Endothelial cell of umbilical vein (primary cell): ENCODE measurements around the gene IRX5. TPM values are rescaled to one million over a fixed set of nuclear protein-coding genes. Genes with fewer than 3 reads are reported as not detected.

ENCODE experiments used
- BruUV-seq: library from RNA; stranded (reverse); fragments of 400-500 nt; replicated peaks from 2 replicates; lab custom pipeline; 2021; lab: Mats Ljungman, UMichigan
- CTCF ChIA-PET: fragments of 300-600, 350-600 bp; sonication (Branson Sonifier 250); formaldehyde crosslinking; loops from one replicate; lab custom pipeline; 2021; ENCODE audit warnings: antibody characterized with exemption, inconsistent platforms; lab: Charles Lee
- POLR2A ChIA-PET: fragments of 300-600, 350-600 bp; sonication (Branson Sonifier 250); formaldehyde crosslinking; loops from one replicate; lab custom pipeline; 2021; ENCODE audit warnings: antibody characterized with exemption, inconsistent platforms; lab: Charles Lee
- DNase-seq: peaks from one replicate; pipeline ENCODE4 v3.0.0-alpha.2; 2011; ENCODE audit warnings: low read depth, low spot score
- FAIRE-seq: peaks from 2 replicates; lab custom pipeline; 2011; peaks lifted over from hg19 to GRCh38; lab: Jason Lieb, UNC
- H2AFZ ChIP-seq: 2 replicates; pipeline ENCODE4 v1.6.0; 2012; ENCODE audit warnings: low read depth, low read length, control low read depth, inconsistent platforms
- H3K27ac ChIP-seq: 2 replicates; pipeline ENCODE4 v1.5.1; 2011; ENCODE audit warnings: low read depth, mild to moderate bottlenecking, control low read depth, low read length, moderate library complexity; ENCODE audit not compliant: insufficient read depth
- H3K27me3 ChIP-seq, 2 experiments: 2 replicates each; pipeline versions ENCODE4 v1.6.0 to v1.6.1; 2011; ENCODE audit warnings: low read length in 2 of 2, mixed read lengths in 1 of 2; ENCODE audit not compliant: control insufficient read depth in 2 of 2, insufficient read depth in 2 of 2
- H3K36me3 ChIP-seq, 2 experiments: 2 replicates in 1 of 2; 3 replicates in 1 of 2; pipeline ENCODE4 v1.5.1; 2011; ENCODE audit warnings: low read length in 2 of 2, mild to moderate bottlenecking in 1 of 2, moderate library complexity in 1 of 2; ENCODE audit not compliant: control insufficient read depth in 2 of 2, insufficient read depth in 2 of 2; ENCODE audit errors: extremely low read depth in 1 of 2
- H3K4me1 ChIP-seq: 3 replicates; pipeline ENCODE4 v1.5.1; 2011; ENCODE audit warnings: mild to moderate bottlenecking, low read length; ENCODE audit not compliant: control insufficient read depth, insufficient read depth; ENCODE audit errors: extremely low read depth
- H3K4me2 ChIP-seq: 2 replicates; pipeline ENCODE4 v1.6.1; 2011; ENCODE audit warnings: low read length, control low read depth, mixed read lengths; ENCODE audit not compliant: insufficient read depth
- H3K4me3 ChIP-seq, 3 experiments: fragments of 200-600 bp in 1 of 3; sonication (generic), shearing (Covaris generic) in 1 of 3; replicated peaks in 1 of 3; 2 replicates each; pipeline ENCODE4 v1.5.1; 2011 to 2016; ENCODE audit warnings: control low read depth in 3 of 3, low read length in 3 of 3, mild to moderate bottlenecking in 2 of 3, inconsistent platforms in 1 of 3, low read depth in 1 of 3, moderate library complexity in 1 of 3; ENCODE audit not compliant: insufficient read depth in 1 of 3
- H3K79me2 ChIP-seq: 2 replicates; pipeline ENCODE4 v1.6.0; 2012; ENCODE audit warnings: low read length, inconsistent platforms; ENCODE audit not compliant: control insufficient read depth, insufficient read depth
- H3K9ac ChIP-seq: replicated peaks from 2 replicates; pipeline ENCODE3; 2011; ENCODE audit warnings: low read length, control low read depth; ENCODE audit not compliant: insufficient read depth; ENCODE audit errors: extremely low read depth
- H3K9me1 ChIP-seq: replicated peaks from 3 replicates; pipeline ENCODE4 v1.6.0; 2011; ENCODE audit warnings: mild to moderate bottlenecking, low read length; ENCODE audit not compliant: control insufficient read depth, insufficient read depth; ENCODE audit errors: extremely low read depth
- H3K9me3 ChIP-seq: replicated peaks from 2 replicates; pipeline ENCODE4 v1.5.1; 2012; ENCODE audit warnings: low read length, inconsistent platforms; ENCODE audit not compliant: control insufficient read depth, insufficient read depth
- H4K20me1 ChIP-seq: replicated peaks from 2 replicates; pipeline ENCODE3; 2011; ENCODE audit warnings: mild to moderate bottlenecking, low read length; ENCODE audit not compliant: control insufficient read depth, insufficient read depth; ENCODE audit errors: extremely low read depth
- EZH2 ChIP-seq: IDR thresholded peaks from 2 replicates; pipeline ENCODE4 v1.6.1; 2012; ENCODE audit warnings: borderline replicate concordance, low read depth, mild to moderate bottlenecking, moderate library complexity, low read length, inconsistent platforms; ENCODE audit not compliant: severe bottlenecking
- FOS ChIP-seq: IDR thresholded peaks from 2 replicates; pipeline ENCODE4 v1.6.1; 2011; ENCODE audit warnings: mild to moderate bottlenecking, low read length, moderate library complexity, borderline replicate concordance; ENCODE audit not compliant: insufficient read depth
- GATA2 ChIP-seq: IDR thresholded peaks from 2 replicates; pipeline ENCODE4 v1.7.0; 2011; ENCODE audit warnings: low read depth, mild to moderate bottlenecking, moderate library complexity, mixed read lengths, low read length; ENCODE audit not compliant: insufficient read length, insufficient read depth
- JUN ChIP-seq: IDR thresholded peaks from 2 replicates; pipeline ENCODE4 v1.6.1; 2011; ENCODE audit warnings: borderline replicate concordance, low read depth; ENCODE audit not compliant: insufficient read length, insufficient read depth
- MYC ChIP-seq: IDR thresholded peaks from one replicate; pipeline ENCODE4 v1.6.1; 2011; ENCODE audit warnings: mild to moderate bottlenecking, low read depth, low read length
- POLR2A ChIP-seq: IDR thresholded peaks from 2 replicates; pipeline ENCODE4 v1.6.1; 2012; ENCODE audit warnings: low read depth, mild to moderate bottlenecking, control low read depth, low read length
- POLR2AphosphoS5 ChIP-seq: IDR thresholded peaks from 2 replicates; pipeline ENCODE4 v1.6.1; 2012; ENCODE audit warnings: low read depth, mild to moderate bottlenecking, control low read depth, low read length, moderate library complexity; ENCODE audit not compliant: insufficient read depth
- dilution Hi-C: fragments of 300-500 bp; cut with MboI; formaldehyde crosslinking; loops from one replicate; pipeline ENCODE4 v1.15.0; 2019; ENCODE audit warnings: low sequenced_read_pairs; ENCODE audit not compliant: extremely low pct_ligation_motif_present
- intact Hi-C: fragments of 100-400 bp; cut with micrococcal nuclease; formaldehyde crosslinking; loops from one replicate; pipeline ENCODE4 v1.10.0; 2022
- polyA plus RNA-seq, 4 experiments: library from polyadenylated mRNA; depleted of rRNA in 3 of 4; stranded (reverse) in 3 of 4; unstranded in 1 of 4; fragments of >200 nt; gene quantifications; 2 replicates each; pipeline versions ENCODE4 v1.2.1 to v1.2.3, GENCODE V29; 2011 to 2012; ENCODE audit warnings: missing spikeins in 1 of 4
- total RNA-seq: library from RNA; stranded (reverse); gene quantifications from 2 replicates; pipeline ENCODE4 v1.2.3, GENCODE V29; 2021
- TF ChIP-seq, protein P1 (sequence below), 2 donors: IDR thresholded peaks; 1 replicate in 1 of 2; 2 replicates in 1 of 2; pipeline ENCODE4 v1.5.1; 2011; ENCODE audit warnings: low read length in 2 of 2, mild to moderate bottlenecking in 2 of 2, moderate library complexity in 2 of 2, control low read depth in 1 of 2, inconsistent platforms in 1 of 2, low read depth in 1 of 2; ENCODE audit not compliant: insufficient read depth in 1 of 2; ENCODE audit errors: extremely low read depth in 1 of 2
- TF ChIP-seq, protein P2 (sequence below): IDR thresholded peaks from 2 replicates; pipeline ENCODE4 v1.6.1; 2011; ENCODE audit not compliant: insufficient read depth, insufficient read length

The IRX5 gene
- total and polyA plus RNA-seq, 2 donors (not counting 3 experiments of a cell fraction or from before 2014, with no cell fraction given): not detected

- Histone ChIP-seq H3K4me1 (peaks cover 12% of the 10 kb centered on the region), H3K27ac (peak overlapping the region; percentile 57), H3K9ac (peak overlapping the region; percentile 77), H3K36me3 (no peaks in the 10 kb centered on the region), H3K27me3 (peaks cover 29 to 48% of the 10 kb centered on the region in 2 experiments), H4K20me1 (no peaks in the 10 kb centered on the region), H3K4me2 (peak overlapping the region; percentile 36), H3K79me2 (no peaks in the 10 kb centered on the region), H3K9me1 (no peaks in the 10 kb centered on the region), H3K9me3 (no peaks in the 10 kb centered on the region), H3K4me3 (peak overlapping the region; percentile 34 to 48 (median 46)), H2AFZ (peak overlapping the region; percentile 84)
- peak; percentile 24 for DNase-seq
- ChIA-PET POLR2A (no interaction called here), CTCF (interaction anchor here (0.7 to 1.6 kb wide), 7 partner anchors 18 to 1379 kb away, joined by 3 to 5 read pairs (median 4); no protein-coding TSS in a partner anchor)
- dilution Hi-C loops (no loop called here), intact Hi-C loops (loop anchor here (2.0 to 10.0 kb wide), 7 partner anchors 296 to 1426 kb away; partner anchors contain the start of genes AKTIP, FTO and RPGRIP1L)
- TF ChIP-seq POLR2A: peak; percentile 19
- no peak for TF ChIP-seq EZH2
- BruUV-seq: no TSS peak
- peak; percentile 59 for FAIRE-seq
These were observed 2.1 kb upstream of the IRX5 start for GRCh38 chr16:54928411-54929089.

DNA sequence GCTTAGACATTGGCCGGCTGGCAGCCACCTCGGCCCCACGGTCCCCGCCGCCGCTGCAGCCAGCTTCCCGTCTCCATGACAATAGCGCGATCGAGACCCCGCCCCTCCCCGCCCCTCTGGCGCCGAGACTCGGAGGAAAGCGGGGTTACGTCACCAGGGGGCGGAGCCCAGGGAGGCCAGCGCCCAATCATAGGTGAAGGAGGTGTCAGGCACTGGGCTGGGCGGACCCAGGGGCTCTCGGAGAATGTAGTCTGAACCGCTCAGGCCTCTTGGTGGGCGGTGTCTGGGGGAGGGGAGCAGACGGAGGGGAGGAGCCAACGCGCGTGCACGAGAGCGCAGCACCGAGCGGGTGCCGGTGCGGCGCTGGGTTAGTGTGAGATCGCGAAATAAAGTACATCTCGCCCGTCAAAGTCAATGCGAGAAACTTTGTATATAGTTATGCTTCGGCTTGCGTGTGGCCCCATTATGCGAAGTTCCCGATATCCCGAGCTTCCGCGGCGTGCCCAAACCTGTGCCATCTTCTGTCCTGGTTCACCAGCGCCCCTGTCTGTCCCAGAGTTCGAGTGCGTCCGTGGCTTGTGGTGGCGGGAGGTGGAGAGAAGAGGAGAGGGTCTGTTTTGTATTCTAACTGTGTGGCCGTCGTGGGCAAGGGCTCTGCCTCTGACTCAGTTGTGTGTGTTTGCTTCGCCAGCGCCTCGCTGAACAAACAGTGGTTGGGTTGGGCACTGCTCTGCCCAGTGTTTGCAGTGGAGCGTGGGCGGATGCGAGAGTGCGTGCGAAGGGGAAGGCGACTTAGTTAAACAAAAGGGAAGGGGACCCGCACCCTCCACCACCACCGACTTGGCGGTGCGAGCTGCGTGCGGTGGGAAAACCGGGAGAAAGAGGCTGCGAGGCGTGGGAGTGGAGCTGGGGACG lies 1.3 kb upstream of the IRX5 start:
- H4K20me1 ChIP-seq: peaks cover 2% of the 10 kb centered on the region
- H3K4me2 ChIP-seq: peak overlapping the region; percentile 65
- TF ChIP-seq, protein P1, sequence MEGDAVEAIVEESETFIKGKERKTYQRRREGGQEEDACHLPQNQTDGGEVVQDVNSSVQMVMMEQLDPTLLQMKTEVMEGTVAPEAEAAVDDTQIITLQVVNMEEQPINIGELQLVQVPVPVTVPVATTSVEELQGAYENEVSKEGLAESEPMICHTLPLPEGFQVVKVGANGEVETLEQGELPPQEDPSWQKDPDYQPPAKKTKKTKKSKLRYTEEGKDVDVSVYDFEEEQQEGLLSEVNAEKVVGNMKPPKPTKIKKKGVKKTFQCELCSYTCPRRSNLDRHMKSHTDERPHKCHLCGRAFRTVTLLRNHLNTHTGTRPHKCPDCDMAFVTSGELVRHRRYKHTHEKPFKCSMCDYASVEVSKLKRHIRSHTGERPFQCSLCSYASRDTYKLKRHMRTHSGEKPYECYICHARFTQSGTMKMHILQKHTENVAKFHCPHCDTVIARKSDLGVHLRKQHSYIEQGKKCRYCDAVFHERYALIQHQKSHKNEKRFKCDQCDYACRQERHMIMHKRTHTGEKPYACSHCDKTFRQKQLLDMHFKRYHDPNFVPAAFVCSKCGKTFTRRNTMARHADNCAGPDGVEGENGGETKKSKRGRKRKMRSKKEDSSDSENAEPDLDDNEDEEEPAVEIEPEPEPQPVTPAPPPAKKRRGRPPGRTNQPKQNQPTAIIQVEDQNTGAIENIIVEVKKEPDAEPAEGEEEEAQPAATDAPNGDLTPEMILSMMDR (IDR thresholded peaks at IDR 0.05; ENCODE audit: extremely low read depth in 1 of 2, insufficient read depth in 1 of 2, low read depth in 1 of 2, low read length in 2 of 2): no peak
- TF ChIP-seq POLR2AphosphoS5: no peak
- TF ChIP-seq EZH2: no peak
- no peak for TF ChIP-seq POLR2A
- no peak for TF ChIP-seq FOS
- TF ChIP-seq GATA2: no peak
- TF ChIP-seq, protein P2, sequence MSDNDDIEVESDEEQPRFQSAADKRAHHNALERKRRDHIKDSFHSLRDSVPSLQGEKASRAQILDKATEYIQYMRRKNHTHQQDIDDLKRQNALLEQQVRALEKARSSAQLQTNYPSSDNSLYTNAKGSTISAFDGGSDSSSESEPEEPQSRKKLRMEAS: no peak
- TF ChIP-seq JUN: no peak
- no peak for TF ChIP-seq MYC
- ChIA-PET POLR2A (no interaction called here), CTCF (interaction anchor here (0.7 to 1.9 kb wide), 8 partner anchors 17 to 1380 kb away, joined by 3 to 8 read pairs (median 4); no protein-coding TSS in a partner anchor)
- peak overlapping the region; percentile 57 for H3K27ac ChIP-seq
- H2AFZ ChIP-seq: peak overlapping the region; percentile 84
- no TSS peak for BruUV-seq
- H3K4me3 ChIP-seq: peak overlapping the region in 2 of 3 experiments; percentile 46 to 57
- H3K27me3 ChIP-seq: peaks cover 33 to 56% of the 10 kb centered on the region in 2 experiments
- dilution Hi-C loops: no loop called here
- H3K9ac ChIP-seq: peak overlapping the region; percentile 77
- H3K4me1 ChIP-seq: peaks cover 12% of the 10 kb centered on the region
- DNase-seq (peak; percentile 98), FAIRE-seq (peak; percentile 98)
- no peaks in the 10 kb centered on the region for H3K9me1 ChIP-seq
- no peaks in the 10 kb centered on the region for H3K36me3 ChIP-seq
- no peaks in the 10 kb centered on the region for H3K79me2 ChIP-seq
- no peaks in the 10 kb centered on the region for H3K9me3 ChIP-seq
- intact Hi-C loops: loop anchor here (2.0 to 10.0 kb wide), 9 partner anchors 297 to 1427 kb away; partner anchors contain the start of genes AKTIP, FTO and RPGRIP1L
